GM12873 (cell line): ENCODE data around the gene CIAO2B.

ENCODE experiments used
- CTCF ChIP-seq: IDR thresholded peaks from 2 replicates; pipeline ENCODE4 v1.5.1; 2012; ENCODE audit warnings: low read depth, mild to moderate bottlenecking, moderate library complexity, low read length, control low read depth; ENCODE audit not compliant: insufficient read depth; ENCODE audit errors: missing control alignments

The CIAO2B gene

GRCh38 chr16:66901626-66902025 is 32.6 kb downstream of the CIAO2B start:
- no peak for TF ChIP-seq CTCF

GRCh38 chr16:66900721-66901441 is 33.3 kb downstream of the CIAO2B start:
- no peak for TF ChIP-seq CTCF

- TF ChIP-seq CTCF: no peak
Measured at GRCh38 chr16:66899945-66900710, 34.1 kb downstream of the CIAO2B start.

GRCh38 chr16:66899310-66899944 is 34.8 kb downstream of the CIAO2B start:
- TF ChIP-seq CTCF: no peak

GRCh38 chr16:66898933-66899309 is 35.3 kb downstream of the CIAO2B start:
- TF ChIP-seq CTCF: no peak

- TF ChIP-seq CTCF: no peak
Measured at GRCh38 chr16:66898207-66898606, 36.0 kb downstream of the CIAO2B start.

GRCh38 chr16:66895999-66896398 is 38.2 kb downstream of the CIAO2B start:
- no peak for TF ChIP-seq CTCF
